ENCODE data around the gene SGCE.

GRCh38 chr7:94643771-94644545, 12.0 kb downstream of the SGCE start:
- no peak for TF ChIP-seq CTCF (IDR thresholded peaks at IDR 0.05)
- no peak for TF ChIP-seq ZFX (IDR thresholded peaks at IDR 0.05; ENCODE audit: borderline replicate concordance)

Data from 22Rv1 (cell line).